CD4-positive, alpha-beta memory T cell (primary cell): ENCODE data around the gene SLC35B3. TPM values are rescaled to one million over a fixed set of nuclear protein-coding genes. Genes with fewer than 3 reads are reported as not detected.
"Not testable (repeated sequence)": the region's sequence is repeated elsewhere in the genome, so short reads cannot be mapped to it uniquely, and the experiment has no call there.

Experiments used
- CTCF ChIA-PET: fragments of 350-600 bp; sonication (Branson Sonifier 250); formaldehyde crosslinking; loops from one replicate; lab custom pipeline; 2021; ENCODE audit warnings: inconsistent platforms; ENCODE audit not compliant: partially characterized antibody; lab: Charles Lee
- POLR2A ChIA-PET: fragments of 350-600 bp; sonication (Branson Sonifier 250); formaldehyde crosslinking; loops from one replicate; lab custom pipeline; 2021; ENCODE audit not compliant: partially characterized antibody; lab: Charles Lee
- DNase-seq, 5 donors: peaks; one replicate each; pipeline versions ENCODE4 v3.0.0 to v3.0.0-alpha.2; 2020 to 2022; ENCODE audit warnings: mixed read lengths in 1 of 5
- H3K27ac ChIP-seq: one replicate; pipeline ENCODE4 v1.7.0; 2013; ENCODE audit warnings: low read depth, low read length
- H3K27me3 ChIP-seq: 2 replicates; pipeline ENCODE4 v1.7.0; 2013; ENCODE audit warnings: mild to moderate bottlenecking, low read length, moderate library complexity; ENCODE audit not compliant: insufficient read depth
- H3K36me3 ChIP-seq: 2 replicates; pipeline ENCODE4 v1.7.0; 2013; ENCODE audit warnings: mild to moderate bottlenecking, low read length, moderate library complexity; ENCODE audit not compliant: insufficient read depth
- H3K4me1 ChIP-seq: 2 replicates; pipeline ENCODE4 v1.7.0; 2013; ENCODE audit warnings: mild to moderate bottlenecking, low read length, moderate library complexity; ENCODE audit not compliant: insufficient read depth
- H3K4me3 ChIP-seq, 2 donors: one replicate each; pipeline ENCODE4 v1.7.0; 2013; ENCODE audit warnings: low read length in 2 of 2, mild to moderate bottlenecking in 1 of 2
- H3K9me3 ChIP-seq, 2 donors: one replicate each; pipeline ENCODE4 v1.7.0; 2013; ENCODE audit warnings: low read length in 2 of 2, control low read depth in 1 of 2; ENCODE audit not compliant: control insufficient read depth in 1 of 2
- H3K27ac Mint-ChIP-seq, 7 donors: one replicate each; pipeline ENCODE4 v1.8.0; 2020 to 2021; ENCODE audit warnings: mixed read lengths in 7 of 7, mild to moderate bottlenecking in 6 of 7, inconsistent platforms in 3 of 7, moderate library complexity in 3 of 7
- H3K27me3 Mint-ChIP-seq, 2 donors: one replicate each; pipeline ENCODE4 v1.8.0; 2020 to 2021; ENCODE audit warnings: mixed read lengths in 2 of 2
- H3K36me3 Mint-ChIP-seq, 2 donors: one replicate each; pipeline ENCODE4 v1.8.0; 2020 to 2021; ENCODE audit warnings: mixed read lengths in 2 of 2, inconsistent platforms in 1 of 2, mild to moderate bottlenecking in 1 of 2
- H3K4me1 Mint-ChIP-seq, 4 donors: one replicate each; pipeline ENCODE4 v1.8.0; 2020 to 2021; ENCODE audit warnings: mixed read lengths in 4 of 4, mild to moderate bottlenecking in 1 of 4
- H3K4me3 Mint-ChIP-seq, 8 donors: one replicate each; pipeline ENCODE4 v1.8.0; 2020 to 2021; ENCODE audit warnings: mixed read lengths in 8 of 8, mild to moderate bottlenecking in 7 of 8, moderate library complexity in 6 of 8, inconsistent platforms in 3 of 8
- H3K9me3 Mint-ChIP-seq, 8 donors: one replicate each; pipeline ENCODE4 v1.8.0; 2020 to 2021; ENCODE audit warnings: mixed read lengths in 8 of 8, mild to moderate bottlenecking in 5 of 8, inconsistent platforms in 3 of 8, moderate library complexity in 1 of 8
- intact Hi-C: fragments of 100-400 bp; cut with micrococcal nuclease; formaldehyde crosslinking; loops from one replicate; pipeline ENCODE4 v1.15.1; 2023
- polyA plus RNA-seq, 2 donors: library from polyadenylated mRNA; unstranded; fragments of 300-500 nt; fragmentation: Illumina TruSeq; gene quantifications; one replicate each; pipeline ENCODE4 v1.2.3, GENCODE V29; 2021
- total RNA-seq, 2 experiments: library from RNA; stranded (reverse); gene quantifications; one replicate each; pipeline ENCODE4 v1.2.3, GENCODE V29; 2021

Gene SLC35B3
- total and polyA plus RNA-seq, 4 experiments from 2014 or later = 11.9 to 18.5 (median 17.2) TPM

GRCh38 chr6:8415913-8416312, 19.4 kb downstream of the SLC35B3 start:
- Mint-ChIP-seq H3K27ac (no peak overlapping the region), H3K27me3 (no peaks in the 10 kb centered on the region), H3K4me1 (peaks cover 0 to 3% (median 0%) of the 10 kb centered on the region in 4 donors), H3K9me3 (peaks cover 0 to 2% (median 0%) of the 10 kb centered on the region in 8 donors), H3K36me3 (peaks cover 58 to 59% of the 10 kb centered on the region in 2 donors), H3K4me3 (no peak overlapping the region)
- ChIA-PET POLR2A (no interaction called here), CTCF (no interaction called here)
- Histone ChIP-seq H3K9me3 (no peaks in the 10 kb centered on the region), H3K27me3 (no peaks in the 10 kb centered on the region), H3K4me1 (no peaks in the 10 kb centered on the region), H3K36me3 (peaks cover 26% of the 10 kb centered on the region), H3K4me3 (no peak overlapping the region), H3K27ac (no peak overlapping the region)
- intact Hi-C loops = no loop called here
- no peak for DNase-seq

DNA sequence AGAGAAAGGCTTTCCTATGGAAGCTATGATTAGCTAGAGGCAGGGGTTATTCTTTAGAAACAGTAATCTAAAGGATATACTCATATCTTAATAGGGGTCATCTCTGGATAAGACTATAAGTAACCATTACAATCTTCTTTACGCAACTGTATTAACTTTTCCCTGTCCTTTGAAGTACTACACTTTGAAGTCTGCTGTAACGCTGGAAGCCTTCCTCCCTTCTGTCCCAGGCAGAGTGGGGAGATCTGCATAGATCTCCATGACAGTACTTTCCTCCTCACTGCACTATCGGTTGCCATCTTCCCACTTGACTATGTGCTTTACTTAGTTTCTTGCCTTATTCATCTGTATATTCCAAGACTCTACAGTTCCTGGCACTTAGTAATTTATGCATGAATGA, 20.1 kb downstream of the SLC35B3 start:
- Mint-ChIP-seq H3K27me3 (no peaks in the 10 kb centered on the region), H3K27ac (peak overlapping the region in 1 of 7 donors; percentile 2), H3K36me3 (peaks cover 58 to 62% of the 10 kb centered on the region in 2 donors), H3K9me3 (peaks cover 0 to 2% (median 0%) of the 10 kb centered on the region in 8 donors), H3K4me1 (peaks cover 0 to 1% (median 0%) of the 10 kb centered on the region in 4 donors), H3K4me3 (no peak overlapping the region)
- Histone ChIP-seq H3K27me3 (no peaks in the 10 kb centered on the region), H3K4me1 (no peaks in the 10 kb centered on the region), H3K36me3 (peaks cover 26% of the 10 kb centered on the region), H3K27ac (no peak overlapping the region), H3K9me3 (no peaks in the 10 kb centered on the region), H3K4me3 (no peak overlapping the region)
- DNase-seq = no peak
- POLR2A ChIA-PET = no interaction called here
- intact Hi-C loops = no loop called here
- CTCF ChIA-PET = no interaction called here

- Mint-ChIP-seq H3K4me1 (peaks cover 0 to 1% (median 0%) of the 10 kb centered on the region in 4 donors), H3K27me3 (no peaks in the 10 kb centered on the region), H3K9me3 (peaks cover 0 to 2% (median 0%) of the 10 kb centered on the region in 8 donors), H3K27ac (no peak overlapping the region), H3K36me3 (peaks cover 59 to 67% of the 10 kb centered on the region in 2 donors), H3K4me3 (no peak overlapping the region)
- Histone ChIP-seq H3K4me3 (no peak overlapping the region), H3K4me1 (no peaks in the 10 kb centered on the region), H3K36me3 (peaks cover 30% of the 10 kb centered on the region), H3K9me3 (no peaks in the 10 kb centered on the region), H3K27me3 (no peaks in the 10 kb centered on the region), H3K27ac (no peak overlapping the region)
- intact Hi-C loops = no loop called here
- ChIA-PET POLR2A (no interaction called here), CTCF (no interaction called here)
- no peak for DNase-seq
Measured at GRCh38 chr6:8414844-8415243, 20.5 kb downstream of the SLC35B3 start.

- H3K4me1 ChIP-seq, intact Hi-C loops, H3K9me3 Mint-ChIP-seq, H3K4me3 ChIP-seq, H3K27ac Mint-ChIP-seq, DNase-seq, H3K27me3 ChIP-seq, H3K4me1 Mint-ChIP-seq, H3K36me3 ChIP-seq, H3K9me3 ChIP-seq, H3K4me3 Mint-ChIP-seq, CTCF ChIA-PET, H3K27me3 Mint-ChIP-seq, POLR2A ChIA-PET, H3K27ac ChIP-seq: not testable (repeated sequence)
- peaks cover 17 to 52% of the 10 kb centered on the region in 2 donors for H3K36me3 Mint-ChIP-seq
Measured at GRCh38 chr6:8405946-8406345, 29.4 kb downstream of the SLC35B3 start.

DNA sequence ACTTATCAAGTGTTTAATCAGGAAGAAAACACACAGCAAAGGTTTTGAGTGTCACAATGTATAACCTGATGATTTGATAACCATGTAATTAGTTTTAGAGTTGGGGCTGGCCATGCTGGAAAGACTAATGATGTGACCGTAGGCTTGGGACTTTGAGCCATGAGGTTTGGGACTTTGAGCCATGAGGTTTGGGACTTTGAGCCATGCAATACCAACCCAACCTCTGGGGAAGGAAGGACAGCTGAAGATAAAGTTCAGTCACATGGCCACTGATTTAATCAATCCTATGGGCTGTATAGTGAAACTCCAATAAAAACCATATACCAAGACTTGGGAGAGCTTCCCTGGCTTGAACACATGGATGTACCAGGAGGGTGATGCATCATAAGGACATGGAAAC, 32.8 kb downstream of the SLC35B3 start:
- H3K9me3 Mint-ChIP-seq = no peaks in the 10 kb centered on the region
- no peaks in the 10 kb centered on the region for H3K27me3 Mint-ChIP-seq
- peaks cover 4 to 24% of the 10 kb centered on the region in 2 donors for H3K36me3 Mint-ChIP-seq
- Histone ChIP-seq H3K4me1 (no peaks in the 10 kb centered on the region), H3K27ac (no peak overlapping the region), H3K9me3 (no peaks in the 10 kb centered on the region), H3K36me3 (no peaks in the 10 kb centered on the region), H3K4me3 (no peak overlapping the region), H3K27me3 (no peaks in the 10 kb centered on the region)
- CTCF ChIA-PET = no interaction called here
- H3K4me1 Mint-ChIP-seq = no peaks in the 10 kb centered on the region
- DNase-seq = no peak
- intact Hi-C loops = no loop called here
- no peak overlapping the region for H3K4me3 Mint-ChIP-seq
- POLR2A ChIA-PET = no interaction called here
- H3K27ac Mint-ChIP-seq = no peak overlapping the region

- H3K4me3 ChIP-seq = no peak overlapping the region
- Mint-ChIP-seq H3K4me1 (no peaks in the 10 kb centered on the region), H3K9me3 (peaks cover 0 to 2% (median 0%) of the 10 kb centered on the region in 8 donors), H3K4me3 (no peak overlapping the region), H3K27me3 (no peaks in the 10 kb centered on the region), H3K27ac (no peak overlapping the region), H3K36me3 (peaks cover 1 to 18% of the 10 kb centered on the region in 2 donors)
- intact Hi-C loops = no loop called here
- no peaks in the 10 kb centered on the region for H3K27me3 ChIP-seq
- ChIA-PET POLR2A (no interaction called here), CTCF (no interaction called here)
- no peak overlapping the region for H3K27ac ChIP-seq
- no peak for DNase-seq
- H3K4me1 ChIP-seq = no peaks in the 10 kb centered on the region
- H3K9me3 ChIP-seq = no peaks in the 10 kb centered on the region
- H3K36me3 ChIP-seq = no peaks in the 10 kb centered on the region
Measured at GRCh38 chr6:8400663-8401062, 34.7 kb downstream of the SLC35B3 start.

GRCh38 chr6:8392569-8392968, 42.8 kb downstream of the SLC35B3 start:
- Mint-ChIP-seq H3K27ac (peak overlapping the region in 2 of 7 donors; percentile 0 to 65), H3K4me3 (peak overlapping the region in 5 of 8 donors; percentile 1 to 65 (median 19)), H3K9me3 (peaks cover 0 to 2% (median 0%) of the 10 kb centered on the region in 8 donors), H3K36me3 (peaks cover 0 to 7% of the 10 kb centered on the region in 2 donors), H3K27me3 (peaks cover 0 to 2% of the 10 kb centered on the region in 2 donors), H3K4me1 (peaks cover 9 to 16% (median 13%) of the 10 kb centered on the region in 4 donors)
- ChIA-PET CTCF (no interaction called here), POLR2A (no interaction called here)
- no peaks in the 10 kb centered on the region for H3K27me3 ChIP-seq
- peaks cover 14% of the 10 kb centered on the region for H3K4me1 ChIP-seq
- intact Hi-C loops = no loop called here
- H3K27ac ChIP-seq = no peak overlapping the region
- DNase-seq = no peak
- H3K36me3 ChIP-seq = no peaks in the 10 kb centered on the region
- H3K9me3 ChIP-seq = no peaks in the 10 kb centered on the region
- H3K4me3 ChIP-seq = no peak overlapping the region
